DMS153 treated with DMSO at 0.1 percent for 48 hours (cell line): ENCODE results near the gene CREB5.
A peak's percentile ranks its signal among the peaks of the same experiment; 100 is the strongest.
"Not testable (repeated sequence)": the region's sequence is repeated elsewhere in the genome, so short reads cannot be mapped to it uniquely, and the experiment has no call there.

Experiments used
- DNase-seq: peaks from one replicate; lab custom pipeline; 2025; ENCODE audit not compliant: unreplicated experiment; lab: John Stamatoyannopoulos, UW

Gene CREB5

DNA sequence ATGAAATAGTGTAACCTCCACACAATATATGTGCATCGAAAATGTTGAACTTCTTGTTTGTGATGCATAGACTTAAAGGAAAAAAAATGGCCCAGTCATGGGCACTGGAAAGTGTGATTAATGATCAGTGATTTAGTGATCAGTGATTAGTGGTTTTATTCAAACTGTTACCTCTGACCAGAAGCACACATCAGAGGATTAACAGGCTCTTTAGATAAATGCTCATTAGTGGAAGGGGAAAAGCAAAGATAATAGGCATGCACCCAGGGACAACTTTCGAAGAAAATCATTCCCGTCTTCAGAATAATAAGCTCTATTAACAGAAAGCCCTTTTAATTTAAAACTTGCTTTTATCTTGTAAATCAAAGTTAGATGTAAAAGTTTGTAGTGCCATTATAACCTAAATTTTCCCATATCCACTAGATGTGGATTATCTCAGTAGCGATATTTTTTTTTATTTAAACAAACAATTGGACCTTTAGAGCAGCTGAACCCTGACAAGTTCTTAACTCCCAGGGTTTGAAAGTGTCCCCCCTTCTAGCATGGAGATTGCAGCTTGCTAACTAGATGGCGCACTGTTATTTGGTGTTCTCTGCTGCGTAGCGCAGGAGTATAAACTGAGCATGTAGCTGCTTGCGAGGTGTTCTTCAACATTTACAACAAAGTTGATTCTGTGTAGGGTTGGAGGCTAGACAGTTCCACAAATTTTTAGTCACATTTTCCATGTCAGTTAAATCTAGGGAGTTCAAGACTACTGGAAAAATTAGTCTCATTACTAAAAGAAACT, at the start of gene CREB5:
Gene CREB5, plus strand, starts transcription at position 643 of the 787 bp plus-strand sequence. CDS start 397 bp downstream, outside the sequence.
- DNase-seq: no peak

DNA sequence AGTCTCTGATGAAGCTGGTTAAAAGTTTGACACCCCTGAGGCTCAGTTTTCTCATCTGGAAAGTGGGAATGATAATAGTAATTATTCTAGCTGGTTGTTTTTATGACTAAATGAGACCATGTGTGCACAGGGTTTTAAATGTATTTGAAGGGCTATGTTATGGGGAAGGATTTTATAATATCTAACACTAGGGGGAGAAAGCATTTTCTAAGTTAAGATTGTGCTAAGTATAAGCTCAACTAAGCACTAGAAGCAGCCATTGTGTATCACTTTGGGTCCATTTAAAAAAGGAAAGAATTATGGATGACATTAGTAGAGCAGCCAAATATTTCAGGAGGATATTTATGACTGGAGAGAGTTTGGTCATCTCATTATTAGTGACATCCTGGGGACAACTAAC, 49.5 kb upstream of the CREB5 start:
- no peak for DNase-seq

GRCh38 chr7:28364082-28364481, 48.2 kb upstream of the CREB5 start:
- no peak for DNase-seq

DNA sequence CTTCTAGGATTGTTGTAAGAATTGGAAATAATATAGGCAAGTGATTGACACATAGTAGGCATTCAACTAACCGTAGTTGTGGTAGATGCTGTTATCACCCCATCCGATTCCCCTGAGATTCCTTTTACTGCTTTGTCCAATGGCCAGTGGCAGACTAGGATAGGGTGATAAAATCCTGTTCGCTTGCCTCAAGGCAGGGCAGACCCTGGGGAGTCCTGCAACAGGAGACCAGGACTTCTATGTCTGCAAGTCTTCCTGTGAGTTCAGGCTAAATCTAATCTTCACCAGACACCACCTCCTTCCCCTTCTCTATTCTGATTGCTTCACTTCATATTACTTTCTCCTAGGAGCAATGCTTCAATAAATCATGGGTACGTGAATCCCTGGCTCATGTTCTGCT, 42.8 kb upstream of the CREB5 start:
- DNase-seq: no peak

- no peak for DNase-seq
These were observed 40.5 kb upstream of the CREB5 start for GRCh38 chr7:28371846-28372245.

DNA sequence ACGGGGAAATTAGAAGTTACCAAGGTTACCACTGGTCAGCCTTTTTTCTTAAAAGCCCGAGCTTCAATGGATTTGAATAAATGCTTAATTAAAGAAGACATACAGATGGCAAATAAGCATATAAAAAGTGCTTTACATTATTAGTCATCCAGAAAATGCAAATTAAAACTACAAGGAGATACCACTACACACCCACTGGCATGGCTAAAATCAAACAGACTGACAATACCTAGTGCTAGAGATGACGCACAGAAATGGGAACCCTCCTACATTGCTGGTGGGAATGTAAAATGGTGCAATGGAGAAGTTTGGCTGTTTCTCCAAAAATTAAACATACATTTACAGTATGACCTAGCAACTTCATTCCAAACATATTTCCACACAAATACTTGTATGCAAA, 38.3 kb upstream of the CREB5 start:
- no peak for DNase-seq

DNA sequence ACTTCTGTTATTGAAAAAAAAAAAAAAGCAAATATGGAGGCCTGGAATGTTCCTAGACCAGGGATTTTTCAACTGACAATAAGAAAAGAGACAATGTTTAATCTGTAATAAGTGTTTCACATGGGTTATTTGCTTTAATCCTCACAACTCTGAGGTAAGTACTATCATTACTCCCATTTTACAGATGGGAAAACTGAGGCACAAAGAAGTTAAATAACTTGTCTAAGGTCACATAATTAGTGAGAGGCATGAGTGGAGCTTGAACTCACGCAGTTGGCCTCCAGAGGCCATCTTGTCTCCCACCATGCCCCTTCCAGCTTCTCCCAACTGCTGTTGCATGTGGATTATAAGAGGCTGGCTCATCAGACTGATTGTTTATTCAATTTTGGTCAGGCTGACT, 36.6 kb upstream of the CREB5 start:
- no peak for DNase-seq

DNA sequence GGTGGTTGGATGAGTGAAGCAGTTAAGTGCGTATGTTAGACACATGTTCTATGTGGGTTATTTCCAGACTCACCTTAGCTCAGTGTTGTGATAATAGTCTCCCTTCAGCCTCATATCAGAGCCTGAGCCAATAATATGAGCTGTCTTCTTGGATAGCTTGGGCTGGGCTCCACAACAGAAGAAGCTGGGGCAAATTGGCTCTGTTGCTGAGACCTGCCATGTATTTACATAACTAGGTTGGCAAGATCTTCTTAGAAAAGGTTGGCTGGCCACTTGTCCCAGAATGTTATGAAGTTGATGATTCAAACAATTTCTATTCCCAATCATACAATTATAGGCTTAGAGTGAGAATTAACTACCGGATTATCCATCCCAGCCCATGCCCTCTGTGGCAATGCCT, 35.7 kb upstream of the CREB5 start:
- no peak for DNase-seq

DNA sequence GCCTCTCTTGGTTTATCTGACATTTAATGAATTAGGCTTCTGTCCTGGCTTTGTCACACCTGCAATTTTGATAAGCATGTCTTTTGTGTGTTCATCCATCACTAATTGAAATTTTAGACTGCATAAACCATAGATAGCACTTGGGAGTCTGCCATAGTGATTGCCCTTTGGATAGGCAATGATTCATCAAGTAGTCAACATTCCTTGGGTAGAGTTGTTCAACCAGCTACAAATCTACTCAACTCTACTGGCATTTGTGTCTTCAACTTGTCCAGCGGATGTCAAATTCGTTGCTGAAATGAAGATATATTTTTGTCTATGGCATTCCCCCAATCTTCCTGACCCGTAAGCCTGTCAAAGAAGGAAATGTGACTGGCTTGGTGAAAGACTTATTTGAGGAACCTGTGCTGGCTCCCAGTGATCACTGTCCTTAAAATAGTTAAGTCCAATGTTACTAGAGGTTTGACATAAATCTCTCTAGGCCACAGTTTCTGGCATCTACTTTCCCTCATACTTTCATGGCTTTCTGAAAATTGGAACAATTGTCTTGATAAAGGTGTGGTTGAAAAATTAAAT, 33.7 kb upstream of the CREB5 start:
- DNase-seq: no peak

DNA sequence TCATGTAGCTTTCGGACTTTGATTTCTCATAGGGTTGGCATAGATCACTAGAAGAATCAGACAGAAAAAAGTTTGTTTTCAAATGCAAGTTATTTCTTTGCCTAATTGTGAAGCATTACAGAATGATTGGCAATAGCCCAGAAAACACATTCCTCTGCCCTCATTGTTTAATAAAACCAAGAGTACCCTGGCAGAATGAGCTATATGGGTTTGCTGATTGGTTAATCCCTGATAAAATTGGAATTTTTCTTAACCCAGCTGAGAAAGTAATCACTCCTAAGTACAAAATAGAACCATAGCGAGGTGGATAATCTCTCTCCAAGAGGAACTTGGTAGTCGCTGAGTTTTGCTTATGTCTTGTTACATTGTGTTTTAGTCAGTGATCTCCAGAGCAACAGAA, 30.9 kb upstream of the CREB5 start:
- DNase-seq: no peak

GRCh38 chr7:28382144-28382543, 30.2 kb upstream of the CREB5 start:
- DNase-seq: no peak

- DNase-seq: no peak
These were observed 28.3 kb upstream of the CREB5 start for GRCh38 chr7:28383975-28384374.

GRCh38 chr7:28389504-28390395, 22.6 kb upstream of the CREB5 start:
- DNase-seq: peak; percentile 81

DNA sequence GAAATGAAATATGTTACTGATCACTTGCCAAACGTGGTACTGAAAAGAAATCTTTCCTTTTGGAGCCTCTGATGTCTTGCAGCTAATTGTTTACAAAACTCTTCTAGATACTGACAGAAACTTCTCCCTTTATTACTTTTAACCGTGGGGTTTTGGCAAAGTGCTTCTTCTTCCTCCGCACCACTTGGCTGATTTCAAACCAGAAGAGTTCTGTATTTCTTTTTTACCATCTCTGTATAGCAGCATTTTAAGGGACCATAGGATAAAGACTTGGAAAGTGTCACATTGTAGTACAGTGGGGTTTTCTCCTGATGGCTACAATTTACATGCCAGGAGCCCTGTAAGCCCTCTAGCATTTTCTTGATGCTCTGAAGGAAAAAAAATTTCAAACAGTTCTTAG, 21.9 kb upstream of the CREB5 start:
- DNase-seq: no peak

DNA sequence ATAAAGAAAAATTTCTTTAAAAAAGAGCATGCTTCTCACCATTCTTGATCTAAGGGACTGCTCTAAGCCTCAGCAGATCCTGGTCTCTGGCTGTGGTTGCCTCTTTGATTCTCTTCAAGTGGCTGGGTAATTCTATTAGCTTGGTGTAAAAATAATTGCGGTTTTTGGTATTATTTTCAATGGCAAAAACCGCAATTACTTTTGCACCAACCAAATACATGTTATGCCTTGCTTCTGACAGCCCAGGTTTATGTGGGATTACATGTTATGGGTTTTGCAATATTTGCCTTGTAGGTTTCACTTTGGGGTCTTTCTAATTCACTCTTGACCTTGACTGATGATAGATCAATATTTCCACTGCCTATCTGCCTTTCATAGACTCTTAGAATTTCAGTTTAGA, 20.0 kb upstream of the CREB5 start:
- DNase-seq: no peak

- DNase-seq: no peak
These were observed 16.9 kb upstream of the CREB5 start for GRCh38 chr7:28395404-28395803.

GRCh38 chr7:28395831-28396230, 16.5 kb upstream of the CREB5 start:
- DNase-seq: no peak

GRCh38 chr7:28397141-28397540, 15.2 kb upstream of the CREB5 start:
- DNase-seq: no peak

- no peak for DNase-seq
These were observed 11.4 kb upstream of the CREB5 start for GRCh38 chr7:28400838-28401360.

DNA sequence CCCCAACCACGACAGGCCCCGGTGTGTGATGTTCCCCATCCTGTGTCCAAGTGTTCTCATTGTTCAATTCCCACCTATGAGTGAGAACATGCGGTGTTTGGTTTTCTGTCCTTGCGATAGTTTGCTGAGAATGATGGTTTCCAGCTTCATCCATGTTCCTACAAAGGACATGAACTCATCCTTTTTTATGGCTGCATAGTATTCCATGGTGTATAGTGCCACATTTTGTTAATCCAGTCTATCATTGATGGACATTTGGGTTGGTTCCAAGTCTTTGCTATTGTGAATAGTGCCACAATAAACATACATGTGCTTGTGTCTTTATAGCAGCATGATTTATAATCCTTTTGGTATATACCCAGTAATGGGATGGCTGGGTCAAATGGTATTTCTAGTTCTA, 10.8 kb upstream of the CREB5 start:
- not testable (repeated sequence) for DNase-seq

DNA sequence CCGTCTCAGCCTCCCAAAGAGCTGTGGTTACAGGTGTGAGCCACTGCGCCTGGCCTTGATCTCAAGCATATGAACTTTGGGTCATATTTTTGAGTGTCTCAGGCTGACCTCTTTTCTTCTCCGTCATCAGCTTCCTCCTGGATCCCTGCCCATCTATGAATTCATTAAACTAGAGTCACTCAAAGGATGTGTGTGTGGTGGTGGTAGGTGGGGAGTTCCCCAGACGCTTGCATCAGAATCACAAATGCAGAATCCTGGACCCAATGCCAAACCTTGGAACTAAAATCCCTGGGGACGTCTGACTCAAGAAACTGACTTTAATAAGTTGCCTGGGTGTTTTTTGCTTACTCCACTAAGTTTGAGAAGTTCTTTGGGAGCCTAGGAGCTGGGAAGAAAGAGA, 6.7 kb upstream of the CREB5 start:
- DNase-seq: no peak

GRCh38 chr7:28406192-28406591, 6.1 kb upstream of the CREB5 start:
- DNase-seq: no peak
